T-helper 22 cell (primary cell): Measurements from ENCODE around the gene DUSP8.
"Not testable (repeated sequence)": the region's sequence is repeated elsewhere in the genome, so short reads cannot be mapped to it uniquely, and the experiment has no call there.

Experiments used
- DNase-seq: peaks from one replicate; pipeline ENCODE4 v3.0.0-alpha.2; 2020; ENCODE audit warnings: low read depth

DUSP8 gene

GRCh38 chr11:1589191-1589963 lies 17.3 kb upstream of the DUSP8 start:
- DNase-seq, result not testable (repeated sequence)

GRCh38 chr11:1586699-1587098 lies 14.6 kb upstream of the DUSP8 start:
- no peak for DNase-seq

- not testable (repeated sequence) for DNase-seq
Measured at GRCh38 chr11:1584661-1585370, 12.7 kb upstream of the DUSP8 start, which contains the start of gene KRTAP5-1. KRTAP5-1 (minus strand) TSS chr11:1585283; CDS start chr11:1585249, 34 bp downstream.

GRCh38 chr11:1582909-1583308 lies 10.8 kb upstream of the DUSP8 start:
- not testable (repeated sequence) for DNase-seq

- no peak for DNase-seq
Measured at GRCh38 chr11:1581976-1582375, 9.9 kb upstream of the DUSP8 start.

- no peak for DNase-seq
Measured at GRCh38 chr11:1576825-1577224, 4.8 kb upstream of the DUSP8 start.

GRCh38 chr11:1575756-1576155 lies 3.7 kb upstream of the DUSP8 start:
- DNase-seq, result not testable (repeated sequence)

GRCh38 chr11:1574933-1575242 lies 2.8 kb upstream of the DUSP8 start:
- DNase-seq, result no peak

- DNase-seq, result peak; percentile 42
Measured at GRCh38 chr11:1574238-1574932, 2.3 kb upstream of the DUSP8 start.

GRCh38 chr11:1573903-1574237 lies 1.8 kb upstream of the DUSP8 start:
- no peak for DNase-seq

GRCh38 chr11:1573077-1573902 lies 1.2 kb upstream of the DUSP8 start:
- DNase-seq, result peak; percentile 34

- no peak for DNase-seq
Measured at GRCh38 chr11:1571760-1572196, 293 bp downstream of the DUSP8 start.

- DNase-seq, result no peak
Measured at GRCh38 chr11:1570896-1571759, 943 bp downstream of the DUSP8 start.

- DNase-seq, result no peak
Measured at GRCh38 chr11:1570531-1570895, 1.6 kb downstream of the DUSP8 start.

GRCh38 chr11:1570001-1570453 lies 2.0 kb downstream of the DUSP8 start:
- no peak for DNase-seq

- no peak for DNase-seq
Measured at GRCh38 chr11:1569251-1569780, 2.8 kb downstream of the DUSP8 start.

- DNase-seq, result no peak
Measured at GRCh38 chr11:1568441-1568911, 3.6 kb downstream of the DUSP8 start.

- no peak for DNase-seq
Measured at GRCh38 chr11:1567721-1568100, 4.4 kb downstream of the DUSP8 start.

GRCh38 chr11:1567052-1567720 lies 4.9 kb downstream of the DUSP8 start:
- DNase-seq, result no peak

GRCh38 chr11:1566381-1567051 lies 5.6 kb downstream of the DUSP8 start:
- no peak for DNase-seq
